SK-N-SH (cell line): Measurements from ENCODE around the gene GPX7. TPM values are rescaled to one million over a fixed set of nuclear protein-coding genes. Genes with fewer than 3 reads are reported as not detected.

Experiments used
- CTCF ChIA-PET: fragments of 300-600, 350-600 bp; formaldehyde crosslinking; extraction: SDS; loops from one replicate; lab custom pipeline; 2021; lab: Yijun Ruan, JAX
- POLR2A ChIA-PET: fragments of 350-600 bp; sonication (Branson Sonifier 250); formaldehyde crosslinking; extraction: SDS; loops from one replicate; lab custom pipeline; 2020; ENCODE audit warnings: antibody characterized with exemption, inconsistent platforms; lab: Yijun Ruan, JAX
- DNase-seq: peaks from one replicate; pipeline ENCODE4 v3.0.0; 2012
- H2AFZ ChIP-seq: fragments of 200-600 bp; sonication (generic); 2 replicates; pipeline ENCODE4 v1.8.1; 2016; ENCODE audit warnings: antibody characterized with exemption, mild to moderate bottlenecking, low read depth
- H3F3A ChIP-seq: fragments of 200-600 bp; sonication (generic); replicated peaks from 2 replicates; pipeline ENCODE3; 2016; ENCODE audit warnings: antibody characterized with exemption, mild to moderate bottlenecking; ENCODE audit not compliant: insufficient read depth
- H3K27ac ChIP-seq, 2 experiments: fragments of 200-500 bp in 1 of 2; fragments of 200-600 bp in 1 of 2; sonication (Bioruptor generic) in 1 of 2; sonication (generic), shearing (Covaris generic) in 1 of 2; 2 replicates each; pipeline versions ENCODE4 v1.5.1 to v1.6.1; 2014 to 2016; ENCODE audit warnings: low read depth in 2 of 2, inconsistent platforms in 1 of 2, low read length in 1 of 2, mild to moderate bottlenecking in 1 of 2, mixed read lengths in 1 of 2
- H3K27me3 ChIP-seq: fragments of 200-600 bp; sonication (generic), shearing (Covaris generic); 2 replicates; pipeline ENCODE4 v1.6.1; 2016; ENCODE audit warnings: mixed run types; ENCODE audit not compliant: insufficient read depth
- H3K36me3 ChIP-seq, 2 experiments: fragments of 200-500 bp in 1 of 2; fragments of 200-600 bp in 1 of 2; sonication (Bioruptor generic) in 1 of 2; sonication (generic) in 1 of 2; replicated peaks in 1 of 2; 2 replicates each; pipeline versions ENCODE3 to v1.5.1; 2014 to 2016; ENCODE audit warnings: low read length in 1 of 2, mild to moderate bottlenecking in 1 of 2; ENCODE audit not compliant: insufficient read depth in 2 of 2, control insufficient read depth in 1 of 2
- H3K4me1 ChIP-seq, 2 experiments: fragments of 200-500 bp in 1 of 2; fragments of 200-600 bp in 1 of 2; sonication (Bioruptor generic) in 1 of 2; sonication (generic), shearing (Covaris generic) in 1 of 2; 2 replicates each; pipeline versions ENCODE4 v1.5.1 to v1.6.1; 2014 to 2016; ENCODE audit warnings: low read depth in 1 of 2, low read length in 1 of 2, mixed run types in 1 of 2; ENCODE audit not compliant: insufficient read depth in 2 of 2, control insufficient read depth in 1 of 2
- H3K4me2 ChIP-seq: fragments of 200-600 bp; sonication (generic), shearing (Covaris generic); 2 replicates; pipeline ENCODE4 v1.6.1; 2017; ENCODE audit warnings: mixed run types
- H3K4me3 ChIP-seq, 2 experiments: fragments of 200-500 bp in 1 of 2; fragments of 200-600 bp in 1 of 2; sonication (Bioruptor generic) in 1 of 2; sonication (generic), shearing (Covaris generic) in 1 of 2; 2 replicates each; pipeline versions ENCODE4 v1.5.1 to v1.8.1; 2014 to 2016; ENCODE audit warnings: low read depth in 2 of 2, inconsistent platforms in 1 of 2, low read length in 1 of 2, mild to moderate bottlenecking in 1 of 2, mixed read lengths in 1 of 2, moderate library complexity in 1 of 2
- H3K79me2 ChIP-seq: fragments of 200-600 bp; sonication (generic); 2 replicates; pipeline ENCODE4 v1.8.1; 2017; ENCODE audit warnings: mild to moderate bottlenecking; ENCODE audit not compliant: insufficient read depth
- H3K9ac ChIP-seq: fragments of 200-600 bp; sonication (generic); 2 replicates; pipeline ENCODE4 v1.6.1; 2017; ENCODE audit warnings: mixed run types
- H3K9me2 ChIP-seq: fragments of 200-600 bp; sonication (generic); 2 replicates; pipeline ENCODE4 v1.6.1; 2017; ENCODE audit warnings: mixed run types
- H3K9me3 ChIP-seq: fragments of 200-600 bp; sonication (generic); 2 replicates; pipeline ENCODE4 v1.6.1; 2017; ENCODE audit warnings: mixed run types, mild to moderate bottlenecking, moderate library complexity
- H4K20me1 ChIP-seq: fragments of 200-600 bp; sonication (generic); 2 replicates; pipeline ENCODE4 v1.6.1; 2017; ENCODE audit warnings: mild to moderate bottlenecking, mixed run types; ENCODE audit not compliant: insufficient read depth
- CHD2 ChIP-seq: fragments of 150-350 bp; IDR thresholded peaks from 2 replicates; pipeline ENCODE4 v1.6.1; 2018; ENCODE audit warnings: low read length; ENCODE audit not compliant: partially characterized antibody
- FOXJ3 ChIP-seq: sonication (generic); formaldehyde crosslinking; IDR thresholded peaks from 2 replicates; pipeline ENCODE4 v1.5.1; 2020; ENCODE audit warnings: mild to moderate bottlenecking, missing genetic modification reagents
- GABPA ChIP-seq: IDR thresholded peaks from 2 replicates; pipeline ENCODE4 v1.4.0; 2012; ENCODE audit warnings: low read depth, mild to moderate bottlenecking
- GATA2 ChIP-seq: sonication (generic); formaldehyde crosslinking; IDR thresholded peaks from 2 replicates; pipeline ENCODE4 v1.5.0; 2020; ENCODE audit warnings: mild to moderate bottlenecking, missing genetic modification reagents
- IRF3 ChIP-seq: fragments of 150-350 bp; IDR thresholded peaks from 2 replicates; pipeline ENCODE4 v1.6.1; 2016; ENCODE audit warnings: mild to moderate bottlenecking, low read depth, low read length
- MAX ChIP-seq: IDR thresholded peaks from 2 replicates; pipeline ENCODE4 v1.4.0; 2012; ENCODE audit warnings: low read depth
- NRF1 ChIP-seq: IDR thresholded peaks from 2 replicates; pipeline ENCODE4 v1.6.1; 2012; ENCODE audit warnings: low read depth, mild to moderate bottlenecking, low read length
- RAD21 ChIP-seq: IDR thresholded peaks from 2 replicates; pipeline ENCODE4 v1.6.1; 2012; ENCODE audit warnings: mild to moderate bottlenecking, low read length
- RCOR1 ChIP-seq: fragments of 150-350 bp; IDR thresholded peaks from 2 replicates; pipeline ENCODE4 v1.6.1; 2017; ENCODE audit warnings: antibody characterized with exemption, low read length
- REST ChIP-seq: IDR thresholded peaks from 2 replicates; pipeline ENCODE4 v1.6.1; 2012; ENCODE audit warnings: mild to moderate bottlenecking, low read depth, low read length, moderate library complexity
- YY1 ChIP-seq: IDR thresholded peaks from 2 replicates; pipeline ENCODE4 v1.4.0; 2012; ENCODE audit warnings: low read depth, mild to moderate bottlenecking
- WGBS: methylation state at CpG from one replicate; pipeline ENCODE4 v1.1.6; 2017; ENCODE audit warnings: low lambda C conversion rate; 5-methylcytosine and 5-hydroxymethylcytosine counted together
- polyA plus RNA-seq, 3 experiments: library from polyadenylated mRNA; depleted of rRNA; stranded (reverse); fragments of >200 nt; gene quantifications; 2 replicates each; pipeline ENCODE4 v1.2.3, GENCODE V29; 2012

Gene GPX7
- polyA plus RNA-seq, 1 of the 3 experiments (the other 2 are of a cell fraction) = 6.2 TPM

GRCh38 chr1:52593495-52593894 lies 8.7 kb upstream of the GPX7 start (continued):
- TF ChIP-seq FOXJ3 (no peak), REST (no peak), YY1 (no peak)
- TF ChIP-seq, all 33 proteins: peak for 0

- H3K9me3 ChIP-seq = no peaks in the 10 kb centered on the region
- no peak for TF ChIP-seq NRF1
- no peak for TF ChIP-seq GATA2 (CRISPR knock-in tag)
- TF ChIP-seq MAX = no peak
- TF ChIP-seq RAD21 = no peak
- TF ChIP-seq IRF3 = no peak
- TF ChIP-seq GABPA = no peak
- TF ChIP-seq RCOR1 = no peak
- TF ChIP-seq REST = no peak
- TF ChIP-seq CHD2 = no peak
- peaks cover 0 to 6% of the 10 kb centered on the region in 2 experiments; a peak in 1 of 4 replicates for H3K4me1 ChIP-seq
- H3K36me3 ChIP-seq = no peaks in the 10 kb centered on the region
- H3F3A ChIP-seq = no peaks in the 10 kb centered on the region
- H3K27ac ChIP-seq = no peak overlapping the region
- ChIA-PET CTCF (interaction anchor here (1.6 kb wide), 1 partner anchor 10 kb away, joined by 4 read pairs; no protein-coding TSS in a partner anchor), POLR2A (no interaction called here)
- 51% methylated on average over 3 of the region's 3 CpGs for WGBS
- no peak overlapping the region for H3K4me3 ChIP-seq
- no peak overlapping the region for H2AFZ ChIP-seq
- no peaks in the 10 kb centered on the region for H3K9me2 ChIP-seq
- no peak overlapping the region for H3K9ac ChIP-seq
- no peaks in the 10 kb centered on the region for H3K79me2 ChIP-seq
- H3K27me3 ChIP-seq = no peaks in the 10 kb centered on the region
- no peak for DNase-seq
- H3K4me2 ChIP-seq = no peak overlapping the region
- no peaks in the 10 kb centered on the region for H4K20me1 ChIP-seq
Observed at GRCh38 chr1:52595061-52595460, 7.1 kb upstream of the GPX7 start.
